AG09309 (cell line): ENCODE measurements around the gene DDAH1.
"Not testable (repeated sequence)": the region's sequence is repeated elsewhere in the genome, so short reads cannot be mapped to it uniquely, and the experiment has no call there.

Experiments
- DNase-seq: peaks from one replicate; pipeline ENCODE4 v3.0.0-alpha.2; 2010; ENCODE audit warnings: low read depth
- H3K4me3 ChIP-seq: 2 replicates; pipeline ENCODE4 v1.5.1; 2011; ENCODE audit warnings: mild to moderate bottlenecking, low read depth, low read length, moderate library complexity; ENCODE audit not compliant: control insufficient read depth
- TF ChIP-seq, protein P1 (sequence below): IDR thresholded peaks from 2 replicates; pipeline ENCODE4 v1.5.1; 2011; ENCODE audit warnings: mild to moderate bottlenecking, low read depth, low read length, inconsistent platforms; ENCODE audit not compliant: insufficient read depth, control insufficient read depth; ENCODE audit errors: missing control alignments

The DDAH1 gene

DNA sequence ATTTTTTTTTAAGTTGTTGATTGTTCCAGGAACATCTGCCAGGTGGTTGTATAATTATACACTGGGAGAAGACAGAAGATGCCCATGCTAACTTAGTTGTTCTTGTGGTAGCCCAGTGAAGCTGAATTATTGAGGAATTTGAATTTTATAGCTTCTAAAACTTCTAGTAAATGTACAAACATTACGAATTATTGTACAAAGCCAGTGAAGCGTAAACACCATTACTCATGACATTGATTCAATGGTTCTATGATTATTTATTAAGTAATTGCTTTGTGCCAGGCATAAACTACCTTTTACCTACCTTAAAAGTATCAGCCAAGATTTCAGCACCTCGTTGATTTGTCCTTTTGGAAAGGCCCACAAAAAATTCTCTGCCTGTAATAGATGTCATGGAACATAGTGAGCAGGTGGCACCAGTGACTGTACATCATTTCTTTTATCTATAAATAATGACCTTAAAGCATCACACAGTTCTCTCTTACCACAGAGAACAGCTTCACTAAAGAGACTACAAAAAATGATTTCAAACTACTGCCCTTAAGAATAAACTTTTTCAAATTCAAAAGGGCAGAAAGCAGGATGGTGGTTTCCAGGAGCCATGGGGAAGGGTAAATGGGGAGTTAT is 113.6 kb downstream of the DDAH1 start:
- DNase-seq = no peak
- H3K4me3 ChIP-seq = no peak overlapping the region
- TF ChIP-seq, protein P1, sequence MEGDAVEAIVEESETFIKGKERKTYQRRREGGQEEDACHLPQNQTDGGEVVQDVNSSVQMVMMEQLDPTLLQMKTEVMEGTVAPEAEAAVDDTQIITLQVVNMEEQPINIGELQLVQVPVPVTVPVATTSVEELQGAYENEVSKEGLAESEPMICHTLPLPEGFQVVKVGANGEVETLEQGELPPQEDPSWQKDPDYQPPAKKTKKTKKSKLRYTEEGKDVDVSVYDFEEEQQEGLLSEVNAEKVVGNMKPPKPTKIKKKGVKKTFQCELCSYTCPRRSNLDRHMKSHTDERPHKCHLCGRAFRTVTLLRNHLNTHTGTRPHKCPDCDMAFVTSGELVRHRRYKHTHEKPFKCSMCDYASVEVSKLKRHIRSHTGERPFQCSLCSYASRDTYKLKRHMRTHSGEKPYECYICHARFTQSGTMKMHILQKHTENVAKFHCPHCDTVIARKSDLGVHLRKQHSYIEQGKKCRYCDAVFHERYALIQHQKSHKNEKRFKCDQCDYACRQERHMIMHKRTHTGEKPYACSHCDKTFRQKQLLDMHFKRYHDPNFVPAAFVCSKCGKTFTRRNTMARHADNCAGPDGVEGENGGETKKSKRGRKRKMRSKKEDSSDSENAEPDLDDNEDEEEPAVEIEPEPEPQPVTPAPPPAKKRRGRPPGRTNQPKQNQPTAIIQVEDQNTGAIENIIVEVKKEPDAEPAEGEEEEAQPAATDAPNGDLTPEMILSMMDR = no peak

DNA sequence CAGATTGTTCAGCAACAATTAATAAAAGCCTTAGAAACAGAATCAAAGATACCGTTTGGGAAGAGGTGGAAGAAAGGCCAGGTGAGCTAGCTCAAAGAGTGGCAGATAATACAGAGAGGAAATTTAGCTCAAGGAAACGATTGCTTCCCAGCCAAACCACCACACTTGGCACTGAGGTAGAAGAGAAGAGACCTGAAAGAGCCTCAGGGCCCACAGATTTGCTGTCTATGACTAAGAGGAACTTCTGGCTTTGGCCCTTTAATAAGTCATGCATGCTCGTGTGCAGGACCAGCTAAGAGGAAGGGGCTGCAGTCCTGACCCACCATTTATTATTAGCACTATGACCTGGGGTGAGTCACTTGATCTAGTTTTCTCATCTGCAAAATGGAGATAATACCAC is 115.7 kb downstream of the DDAH1 start:
- no peak for DNase-seq
- TF ChIP-seq, protein P1 = no peak
- no peak overlapping the region for H3K4me3 ChIP-seq

DNA sequence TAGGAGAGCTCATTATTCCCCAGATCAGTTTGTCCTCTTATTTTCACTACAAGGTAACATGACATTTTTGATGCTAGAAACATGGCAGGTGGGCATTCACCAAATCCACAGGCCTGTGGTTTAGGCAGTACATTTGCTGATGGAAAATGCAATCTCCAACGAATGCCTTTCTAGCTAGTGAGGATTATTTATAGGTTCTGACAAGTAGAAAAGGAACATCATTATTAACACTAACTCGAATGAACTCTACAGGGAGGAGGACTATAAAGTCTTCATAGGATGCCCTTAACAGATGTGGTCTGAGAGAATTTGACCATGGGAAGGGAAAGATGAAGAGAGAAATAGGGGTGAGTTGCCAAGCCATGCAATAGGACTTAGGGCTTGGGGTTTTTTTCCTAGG is 117.1 kb downstream of the DDAH1 start:
- DNase-seq = no peak
- no peak overlapping the region for H3K4me3 ChIP-seq
- TF ChIP-seq, protein P1 = no peak

DNA sequence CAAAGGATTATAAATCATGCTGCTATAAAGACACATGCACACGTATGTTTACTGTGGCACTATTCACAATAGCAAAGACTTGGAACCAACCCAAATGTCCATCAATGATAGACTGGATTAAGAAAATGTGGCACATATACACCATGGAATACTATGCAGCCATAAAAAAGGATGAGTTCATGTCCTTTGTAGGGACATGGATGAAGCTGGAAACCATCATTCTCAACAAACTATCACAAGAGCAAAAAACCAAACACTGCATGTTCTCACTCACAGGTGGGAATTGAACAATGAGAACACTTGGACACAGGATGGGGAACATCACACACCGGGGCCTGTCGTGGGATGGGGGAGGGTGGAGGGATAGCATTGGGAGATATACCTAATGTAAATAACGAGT is 117.7 kb downstream of the DDAH1 start:
- not testable (repeated sequence) for DNase-seq, H3K4me3 ChIP-seq

DNA sequence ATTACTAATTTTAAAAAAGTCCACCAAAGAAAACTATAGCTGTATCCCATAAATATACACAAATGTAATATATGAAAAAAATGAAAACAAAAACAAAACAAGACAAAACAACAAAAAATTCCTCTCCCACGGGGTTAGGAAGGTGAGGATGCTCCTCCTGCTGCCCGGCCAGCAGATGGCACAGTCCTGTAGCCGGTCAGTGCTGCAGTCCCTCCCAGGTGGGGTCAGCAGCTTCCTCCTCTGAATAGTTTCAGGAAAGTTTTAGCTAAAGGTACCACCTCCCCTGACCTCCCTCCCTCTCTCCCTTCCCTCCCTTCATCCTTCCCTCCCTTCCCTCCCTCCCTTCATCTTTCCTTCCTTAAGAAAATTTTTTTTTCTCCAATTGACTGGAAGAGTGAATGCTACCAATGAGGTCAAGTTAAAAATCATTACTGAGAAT is 120.7 kb downstream of the DDAH1 start:
- no peak for DNase-seq
- H3K4me3 ChIP-seq = no peak overlapping the region
- TF ChIP-seq, protein P1 = peak; percentile 77

DNA sequence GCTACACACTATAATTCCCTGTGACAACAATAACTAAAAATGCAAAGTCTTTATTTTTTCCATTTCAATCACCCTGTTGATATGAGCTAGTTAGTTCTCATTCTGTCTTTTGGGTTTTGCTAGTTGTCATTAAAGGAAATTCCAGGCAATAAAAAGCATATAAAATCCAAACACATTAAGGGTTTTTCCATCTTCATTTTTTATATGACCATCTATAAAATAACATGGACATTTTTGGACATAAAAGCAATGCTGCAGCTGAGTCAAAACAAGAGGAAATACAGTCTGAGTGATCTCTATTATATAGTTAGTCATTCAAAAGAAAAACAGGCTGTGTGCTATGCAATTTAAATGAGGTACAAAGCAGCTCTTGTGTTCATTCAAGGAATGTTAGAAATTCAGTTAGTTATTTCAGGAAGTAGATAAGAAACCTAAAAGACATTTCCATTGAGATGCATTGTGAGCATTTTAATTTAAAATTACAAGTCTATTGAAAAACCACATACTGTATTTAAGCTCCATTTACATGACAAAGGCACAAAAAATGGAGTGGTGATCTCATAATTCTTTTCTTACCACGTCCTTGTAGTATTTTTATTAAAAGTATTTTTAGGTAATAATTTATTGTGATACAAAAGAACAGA is 121.2 kb downstream of the DDAH1 start:
- no peak overlapping the region for H3K4me3 ChIP-seq
- DNase-seq = peak; percentile 83
- TF ChIP-seq, protein P1 = no peak

DNA sequence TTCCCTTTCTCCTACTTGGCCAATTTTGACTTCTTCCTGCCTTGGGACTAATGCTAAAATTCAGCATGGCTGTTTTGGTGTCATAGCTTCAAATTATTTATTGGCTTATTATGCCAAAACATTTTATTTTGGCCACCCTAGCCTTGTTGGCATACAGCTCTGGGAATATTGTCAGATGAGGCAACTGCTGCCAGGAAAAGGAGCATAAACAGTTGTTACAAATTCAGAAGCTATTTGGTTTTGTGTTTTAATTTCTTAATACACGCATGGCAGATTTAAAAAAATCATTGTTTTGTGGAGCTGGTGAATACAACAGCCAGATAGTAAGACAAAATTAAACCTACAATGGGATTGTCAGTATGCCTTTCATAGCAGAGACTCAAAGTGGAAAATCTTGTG is 121.7 kb downstream of the DDAH1 start:
- no peak for DNase-seq
- H3K4me3 ChIP-seq = no peak overlapping the region
- TF ChIP-seq, protein P1 = no peak
